HG03342 (cell line): ENCODE results near the gene GCSAM.

Experiments
- ATAC-seq: cut with Tn5 transposase; IDR thresholded peaks from one replicate; pipeline ENCODE4 v1.9.1; 2021; ENCODE audit warnings: mild to moderate bottlenecking, moderate library complexity; ENCODE audit not compliant: unreplicated experiment

GCSAM gene

DNA sequence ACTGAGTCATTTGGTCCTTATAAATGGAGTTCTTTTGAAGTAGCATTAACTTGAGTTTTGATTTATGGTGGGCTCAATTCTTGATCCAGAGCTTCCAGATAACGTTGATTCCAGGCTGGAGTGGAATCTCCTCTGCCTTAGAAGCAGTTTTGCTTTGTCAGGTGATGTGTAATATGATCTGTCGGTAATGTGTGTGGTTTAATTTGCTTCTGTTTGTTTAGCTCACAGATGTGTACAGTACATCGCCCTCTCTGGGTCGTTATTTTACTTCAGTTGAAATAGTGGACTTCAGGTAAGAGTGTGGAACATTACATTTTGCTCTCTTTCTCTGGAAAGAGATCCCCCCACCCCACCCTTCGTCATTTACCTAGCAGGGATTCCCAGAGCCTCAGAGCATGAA is 23.7 kb downstream of the GCSAM start:
- ATAC-seq = no peak

DNA sequence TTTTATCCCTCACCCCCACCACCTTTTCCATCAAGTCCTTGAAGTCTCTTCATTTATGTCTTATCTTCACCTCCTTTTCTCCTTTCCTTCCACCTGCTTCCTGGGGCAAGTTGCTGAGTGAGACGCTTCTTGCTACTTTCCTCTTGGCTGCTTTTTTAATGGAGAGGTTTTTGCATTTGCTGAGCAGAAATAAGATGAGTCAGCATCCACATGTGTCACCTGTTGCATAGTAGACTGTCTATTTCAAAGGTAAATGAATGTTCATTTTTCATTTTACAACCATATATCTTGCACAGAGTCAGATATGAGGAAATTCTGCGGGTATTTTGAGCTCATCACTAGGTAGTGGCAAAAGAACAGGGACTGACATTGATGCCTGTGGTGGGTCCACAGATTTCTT is 28.3 kb downstream of the GCSAM start:
- no peak for ATAC-seq

DNA sequence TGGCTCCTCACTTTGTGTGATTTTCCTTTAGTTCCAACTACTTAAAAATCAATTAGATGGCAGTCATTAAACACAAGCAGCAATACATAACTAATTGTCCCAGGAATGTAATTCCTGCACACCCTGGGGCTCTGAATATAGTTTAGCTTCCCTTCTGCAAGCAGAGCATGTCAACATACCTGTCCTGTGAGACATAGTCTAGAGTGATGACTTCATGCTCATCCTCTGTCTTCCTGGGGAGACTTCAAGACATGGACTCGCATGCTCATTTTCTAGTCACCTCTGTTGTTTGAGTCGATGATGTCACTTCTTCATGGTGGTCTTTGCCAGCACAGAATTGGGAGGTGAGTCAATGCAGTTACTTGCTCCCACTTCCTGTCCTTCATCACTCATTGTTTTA is 31.1 kb downstream of the GCSAM start:
- no peak for ATAC-seq

DNA sequence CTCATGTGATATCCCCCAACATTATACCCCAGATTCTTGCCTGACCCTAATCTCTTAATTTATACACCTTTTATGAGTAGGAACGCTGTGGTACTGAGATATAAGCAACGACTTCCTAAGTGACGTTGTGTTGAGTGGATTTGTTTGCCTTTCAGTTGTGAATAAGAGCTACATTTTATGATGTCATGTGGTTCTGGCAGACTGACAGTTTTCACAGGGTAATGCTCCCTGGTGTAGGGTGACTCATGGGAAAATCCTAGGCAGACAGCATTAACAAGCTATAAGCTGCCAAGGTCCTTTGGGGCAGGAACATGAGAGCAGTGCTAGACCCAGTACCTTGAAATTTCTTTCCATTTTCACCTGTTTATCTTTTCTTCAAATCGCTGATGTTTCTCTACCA is 35.7 kb downstream of the GCSAM start:
- ATAC-seq = no peak

DNA sequence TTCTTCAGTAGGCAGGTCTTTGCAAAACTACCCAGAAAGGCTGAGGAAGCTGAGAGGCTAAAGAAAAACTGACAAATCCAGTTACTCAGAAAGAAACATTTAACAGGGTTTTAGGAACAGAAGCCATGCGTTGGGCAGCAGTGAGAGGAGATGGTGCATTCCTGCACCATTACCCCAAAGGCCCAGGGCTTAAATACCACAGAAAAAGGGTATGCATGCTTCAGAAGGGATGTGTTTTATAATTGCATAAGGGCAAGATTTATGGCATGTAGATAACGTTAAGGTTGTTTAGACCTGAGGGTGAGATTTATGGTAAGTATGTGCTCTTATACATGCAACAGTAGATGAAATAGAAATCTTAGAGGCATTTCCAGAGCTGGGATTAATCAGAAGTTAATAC is 36.9 kb downstream of the GCSAM start:
- no peak for ATAC-seq

DNA sequence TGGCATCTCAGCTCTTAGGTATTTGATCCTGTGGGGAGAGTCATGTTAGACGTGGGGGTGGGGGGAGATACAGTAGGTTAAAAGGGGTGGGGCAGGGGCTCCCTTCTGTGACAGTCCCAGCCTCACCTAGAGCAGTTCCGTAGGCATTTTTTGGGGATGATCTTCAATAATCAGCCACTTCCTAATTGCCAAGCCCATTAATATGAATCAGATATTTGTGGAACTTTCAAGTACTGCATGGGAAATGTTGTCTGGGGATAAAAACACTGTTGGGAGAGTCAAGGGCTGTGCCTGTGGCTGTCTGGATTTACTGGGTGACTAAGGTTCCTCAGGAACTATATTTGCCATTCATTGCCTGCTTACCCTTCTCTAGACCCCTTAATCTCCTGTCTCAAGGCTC is 37.3 kb downstream of the GCSAM start:
- ATAC-seq = no peak

DNA sequence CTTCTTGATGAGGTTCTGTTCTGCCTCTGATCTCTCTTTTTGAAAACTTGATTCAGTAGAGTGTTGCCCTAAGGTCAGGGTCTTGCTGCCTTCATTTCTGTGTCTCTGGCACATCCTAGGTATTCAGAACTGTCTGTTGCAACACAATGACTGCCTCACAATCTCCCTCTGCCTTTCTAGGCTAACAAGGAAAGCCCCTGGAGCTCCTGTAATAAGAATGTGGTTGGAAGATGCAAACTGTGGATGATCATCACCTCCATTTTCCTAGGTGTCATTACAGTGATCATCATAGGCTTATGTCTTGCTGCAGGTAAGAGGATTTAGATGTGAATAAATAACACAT is 39.9 kb downstream of the GCSAM start:
- ATAC-seq = no peak

DNA sequence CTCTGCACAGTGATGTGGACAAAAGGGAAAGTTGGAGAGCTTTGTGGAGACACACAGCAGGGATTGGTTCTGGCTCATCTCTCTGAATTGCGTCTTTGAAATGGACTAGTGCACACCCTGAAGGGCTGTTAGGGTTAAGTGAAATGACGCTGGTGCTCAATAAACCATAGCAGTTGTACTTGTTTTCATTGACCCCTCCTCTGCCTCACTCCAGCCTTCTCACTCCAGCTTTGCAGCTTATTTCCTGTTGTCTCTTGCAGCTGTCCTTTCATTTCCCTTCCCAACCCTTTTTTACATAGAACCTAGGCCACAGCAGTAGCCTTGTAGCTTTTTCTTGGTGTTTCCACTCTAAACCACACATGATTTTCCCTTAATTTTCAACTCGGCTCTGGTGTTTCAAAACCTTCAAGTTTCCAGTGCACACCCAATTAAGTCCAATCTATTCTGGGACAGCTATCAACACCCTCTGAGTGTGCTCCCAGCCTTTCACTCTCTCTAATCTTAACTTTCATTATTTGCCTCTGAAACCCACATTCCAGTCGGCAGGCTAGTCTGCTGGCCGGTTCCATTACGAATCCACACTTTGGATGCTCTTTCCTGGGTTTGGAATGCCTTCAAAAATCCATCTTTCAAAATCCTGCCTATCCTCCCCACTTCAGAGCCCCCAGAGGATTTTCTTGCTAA is 40.4 kb downstream of the GCSAM start:
- ATAC-seq = peak; percentile 60

DNA sequence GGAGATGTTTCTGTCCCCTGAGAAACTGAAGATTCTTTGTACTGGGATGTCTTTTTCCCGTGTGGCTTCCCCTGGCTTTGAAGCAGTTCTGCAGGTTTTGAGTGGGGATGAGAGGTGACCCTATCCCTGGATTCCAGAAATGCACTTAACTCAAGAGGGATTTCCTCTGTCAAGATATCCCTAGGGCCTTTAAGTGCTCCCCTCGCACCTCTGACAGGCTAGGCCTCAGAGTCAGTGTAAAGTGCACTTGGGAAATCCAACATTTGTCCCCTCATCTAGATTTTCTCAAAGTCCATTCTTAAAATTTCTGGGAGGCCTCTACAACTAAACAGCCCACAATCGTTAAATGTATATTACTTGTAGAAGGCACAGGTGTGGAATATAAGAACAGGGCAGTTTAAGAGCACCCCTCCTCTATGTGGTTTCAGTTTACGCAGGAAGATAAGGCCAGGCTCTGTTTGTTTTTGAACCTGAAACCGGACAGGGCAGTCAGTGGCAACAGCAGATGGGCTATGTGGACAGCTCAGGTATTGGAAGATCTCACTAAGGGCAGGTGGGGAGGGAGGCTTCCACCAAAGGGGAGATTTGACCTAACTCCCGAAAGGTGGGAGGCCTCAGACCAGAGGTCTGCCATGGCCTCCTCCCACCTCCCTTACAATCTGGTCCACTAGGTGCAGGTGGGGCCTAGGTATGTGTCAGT is 42.0 kb downstream of the GCSAM start:
- ATAC-seq = no peak

DNA sequence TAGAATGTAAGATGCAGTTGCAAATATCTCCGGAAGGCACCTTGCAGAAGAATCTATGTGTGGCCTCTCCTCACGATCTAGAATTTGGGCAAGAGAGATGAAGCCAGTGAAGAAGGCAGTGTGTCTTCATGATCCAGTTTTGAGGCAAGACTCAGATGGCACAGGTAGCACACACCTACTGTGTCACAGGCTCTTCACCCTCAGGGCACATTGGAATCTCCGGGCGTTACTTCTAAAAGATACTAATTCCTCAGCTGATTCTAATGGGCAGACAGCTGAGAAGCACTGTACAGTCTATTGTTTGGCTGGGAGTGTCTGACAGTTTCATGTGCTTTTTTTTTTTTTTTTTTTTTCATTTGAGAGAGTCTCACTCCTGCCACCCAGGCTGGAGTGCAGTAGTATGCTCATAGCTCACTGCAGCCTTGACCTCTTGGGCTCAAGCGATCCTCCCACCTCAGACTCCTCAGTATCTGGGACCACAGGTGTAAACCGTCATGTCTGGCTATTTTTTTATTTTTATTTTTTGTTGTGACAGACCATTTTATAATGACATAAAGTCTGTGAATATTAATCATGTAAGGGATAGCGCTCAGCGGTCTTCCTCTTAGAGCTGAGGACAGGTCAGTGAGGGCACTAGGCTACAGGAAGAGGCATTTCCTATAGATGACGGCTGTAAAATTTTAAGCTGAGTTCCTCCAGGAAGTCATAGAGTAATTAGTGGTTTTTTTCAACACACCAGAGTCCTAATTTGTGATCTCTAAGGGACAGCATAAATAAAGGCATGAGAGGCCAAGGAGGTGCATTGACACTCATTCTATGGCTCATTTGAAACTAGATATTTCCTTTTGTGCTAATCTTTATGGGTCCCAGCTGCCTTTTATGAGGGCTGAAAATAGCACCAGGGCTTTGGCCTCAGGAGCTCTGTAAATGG is 42.8 kb downstream of the GCSAM start:
- ATAC-seq = no peak

DNA sequence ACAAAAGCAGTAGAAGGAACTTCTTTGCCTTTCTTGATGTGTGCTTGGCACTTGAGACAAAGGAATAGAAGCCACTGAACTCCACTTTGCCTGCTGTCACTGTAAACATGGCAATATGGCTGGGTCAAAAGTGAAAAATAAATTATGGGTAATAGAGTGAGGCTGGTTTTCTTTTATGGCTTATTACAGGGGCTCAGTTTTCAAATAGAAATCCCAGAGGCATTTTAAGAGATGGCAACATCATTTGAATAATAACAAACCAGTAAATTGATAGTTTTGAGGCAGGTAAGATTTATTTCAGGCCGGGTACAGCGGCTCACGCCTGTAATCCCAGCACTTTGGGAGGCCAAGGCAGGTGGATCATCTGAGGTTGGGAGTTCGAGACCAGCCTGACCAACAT is 44.1 kb downstream of the GCSAM start:
- ATAC-seq = no peak

DNA sequence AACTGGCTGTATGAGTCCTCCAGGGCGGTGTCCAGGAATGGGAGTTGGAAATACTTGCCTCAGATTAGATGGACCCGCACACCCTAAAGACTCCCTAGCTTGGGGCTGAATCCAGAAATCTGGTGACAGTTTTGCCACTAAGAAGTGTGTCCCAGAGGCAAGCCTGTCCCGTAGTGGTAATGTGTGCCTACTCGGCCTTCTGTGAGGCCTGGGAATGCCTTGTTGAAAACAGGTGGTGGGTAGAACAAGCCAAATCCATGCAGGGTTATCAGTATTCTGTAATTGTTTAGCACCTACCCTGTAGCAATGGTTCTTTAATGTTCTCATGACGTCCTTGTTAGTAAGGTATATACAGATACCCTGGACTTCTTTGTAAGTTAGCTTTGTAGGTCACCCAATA is 45.3 kb downstream of the GCSAM start:
- ATAC-seq = no peak

DNA sequence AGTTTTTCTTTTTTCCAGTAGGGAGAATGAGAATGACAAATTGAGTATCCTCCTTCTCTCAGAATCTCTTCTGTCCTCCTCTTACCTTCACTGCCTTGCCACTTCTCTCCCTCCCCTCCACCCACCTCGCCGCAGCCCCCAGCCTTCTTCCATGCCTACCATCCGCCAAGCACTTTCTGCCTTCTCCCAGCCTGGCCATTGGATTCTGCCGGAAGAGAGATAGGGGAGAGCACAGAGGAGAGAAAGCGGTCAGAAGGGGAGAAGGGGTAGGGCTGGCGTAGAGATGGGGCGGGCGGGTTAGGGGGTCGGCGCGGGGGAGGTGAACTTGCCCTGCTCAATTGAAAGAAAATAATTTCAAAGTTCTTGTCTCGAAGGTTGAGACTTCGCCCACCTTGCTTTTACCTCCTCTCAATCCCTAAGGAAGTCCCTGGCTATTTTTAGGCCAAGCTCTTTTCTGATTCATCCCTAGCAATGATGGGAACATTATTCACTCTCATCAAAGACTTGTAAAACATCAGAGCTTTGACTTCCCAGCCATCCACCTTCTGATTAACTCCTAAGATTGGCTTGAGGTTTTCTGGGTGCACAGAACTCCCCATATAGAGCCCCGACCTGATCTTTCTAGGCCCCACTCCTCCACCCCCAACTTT is 46.0 kb downstream of the GCSAM start:
- no peak for ATAC-seq

DNA sequence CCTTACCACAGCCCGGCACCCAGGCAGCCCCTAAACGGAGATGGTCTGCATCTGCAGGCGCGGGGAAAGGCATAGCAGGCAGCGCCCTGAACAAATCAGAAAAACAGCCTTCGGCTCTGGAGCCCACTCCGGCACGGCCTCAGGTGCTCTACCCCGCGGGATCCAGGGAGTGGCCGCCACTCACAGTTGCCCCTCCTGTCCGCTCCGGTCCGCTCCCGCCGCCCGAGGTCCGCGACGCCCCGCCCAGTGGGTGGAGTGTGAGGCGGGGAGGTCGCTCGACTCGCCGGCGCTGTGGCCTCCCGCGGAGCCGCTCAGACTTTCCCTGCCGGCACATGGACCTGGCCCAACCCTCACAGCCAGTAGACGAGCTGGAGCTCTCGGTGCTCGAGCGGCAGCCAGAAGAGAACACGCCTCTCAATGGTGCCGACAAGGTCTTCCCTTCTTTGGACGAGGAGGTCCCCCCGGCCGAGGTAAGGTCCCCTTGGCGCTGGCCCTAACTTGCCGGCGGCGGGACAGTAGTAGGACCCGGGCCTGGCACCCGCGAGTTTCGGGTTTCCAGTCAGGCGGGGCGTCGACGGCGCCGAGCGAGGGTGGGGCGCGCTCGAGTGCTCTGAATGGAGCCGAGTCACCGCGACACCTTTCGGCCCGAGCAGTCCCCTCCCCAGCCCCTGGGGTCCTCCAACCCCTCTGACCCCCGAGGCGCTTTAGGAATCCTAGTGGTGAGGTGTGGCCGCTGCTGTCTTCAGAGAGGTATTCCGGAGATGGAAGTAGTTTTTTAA is 46.8 kb downstream of the GCSAM start, which contains the start of gene C3orf52:
Gene C3orf52 (plus strand): TSS at position 314 of the 779 bp plus-strand sequence. CDS start 19 bp downstream, at position 333.
- ATAC-seq = peak; percentile 65

DNA sequence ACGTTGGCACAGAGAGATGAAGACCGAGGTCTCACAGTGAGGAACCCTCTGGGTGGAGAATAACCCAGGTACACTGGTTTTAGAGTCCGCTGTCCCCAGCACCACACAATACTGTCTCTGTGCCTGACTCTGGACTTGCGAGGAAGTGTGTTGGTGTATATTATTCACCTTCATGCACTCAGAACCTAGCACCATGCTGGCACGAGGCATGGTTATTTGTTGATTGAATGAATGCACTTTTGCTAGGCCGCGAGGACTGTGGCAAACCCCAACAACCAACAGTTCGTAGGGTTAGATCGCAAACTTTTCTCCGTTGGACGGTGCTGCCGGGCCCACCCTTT is 47.3 kb downstream of the GCSAM start:
- no peak for ATAC-seq

DNA sequence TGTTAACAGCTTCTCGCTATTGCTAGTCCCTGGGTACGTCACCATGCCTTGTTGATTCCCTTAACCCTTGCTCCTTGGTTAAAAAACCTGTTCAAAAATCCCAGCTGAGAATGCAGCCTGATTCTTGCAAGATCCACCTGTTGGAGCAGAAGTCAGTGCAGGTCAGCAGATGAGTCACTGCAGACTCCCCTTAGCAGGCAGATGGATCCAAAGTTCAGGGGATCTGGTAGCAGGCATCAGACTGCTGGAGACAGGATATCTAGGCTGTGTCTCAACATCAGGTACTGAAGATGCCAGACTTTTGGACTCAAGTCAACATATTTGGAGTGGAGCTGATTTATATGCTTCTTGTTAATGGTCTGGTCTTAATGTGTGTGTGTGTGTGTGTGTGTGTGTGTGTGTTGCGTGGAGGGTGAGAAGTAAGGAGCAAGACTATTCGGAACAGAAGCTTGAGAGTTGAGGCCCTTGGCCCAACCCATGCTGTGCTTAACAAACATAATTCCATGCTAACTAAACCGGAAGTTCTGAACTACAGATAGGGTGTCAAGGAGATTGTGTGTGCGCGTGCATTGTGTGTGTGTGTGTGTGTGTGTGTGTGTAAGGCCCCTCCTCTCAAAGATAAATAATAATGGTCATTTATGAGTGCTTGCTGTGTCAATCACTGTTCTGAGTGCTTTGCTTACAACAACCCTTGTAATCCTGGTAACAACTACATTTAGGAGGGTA is 47.9 kb downstream of the GCSAM start:
- no peak for ATAC-seq

DNA sequence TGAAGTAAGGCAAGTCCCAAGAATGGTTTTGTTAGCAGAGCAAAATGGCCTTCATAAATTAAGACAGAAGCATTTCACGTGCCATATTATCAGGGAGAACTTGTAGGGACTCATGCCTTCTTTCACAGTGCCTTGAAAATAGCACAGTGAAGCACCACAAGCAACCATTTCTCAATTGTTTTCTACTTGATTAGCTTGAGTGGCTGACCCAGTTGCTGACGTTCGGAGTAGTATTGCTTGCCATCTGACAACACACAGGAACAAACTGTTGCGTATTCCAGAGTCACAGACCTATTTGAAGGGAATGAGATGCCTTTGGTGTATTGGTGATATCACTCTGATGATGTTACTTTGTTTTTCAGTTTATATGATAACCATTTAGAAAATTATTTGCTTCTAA is 49.8 kb downstream of the GCSAM start:
- ATAC-seq = no peak

DNA sequence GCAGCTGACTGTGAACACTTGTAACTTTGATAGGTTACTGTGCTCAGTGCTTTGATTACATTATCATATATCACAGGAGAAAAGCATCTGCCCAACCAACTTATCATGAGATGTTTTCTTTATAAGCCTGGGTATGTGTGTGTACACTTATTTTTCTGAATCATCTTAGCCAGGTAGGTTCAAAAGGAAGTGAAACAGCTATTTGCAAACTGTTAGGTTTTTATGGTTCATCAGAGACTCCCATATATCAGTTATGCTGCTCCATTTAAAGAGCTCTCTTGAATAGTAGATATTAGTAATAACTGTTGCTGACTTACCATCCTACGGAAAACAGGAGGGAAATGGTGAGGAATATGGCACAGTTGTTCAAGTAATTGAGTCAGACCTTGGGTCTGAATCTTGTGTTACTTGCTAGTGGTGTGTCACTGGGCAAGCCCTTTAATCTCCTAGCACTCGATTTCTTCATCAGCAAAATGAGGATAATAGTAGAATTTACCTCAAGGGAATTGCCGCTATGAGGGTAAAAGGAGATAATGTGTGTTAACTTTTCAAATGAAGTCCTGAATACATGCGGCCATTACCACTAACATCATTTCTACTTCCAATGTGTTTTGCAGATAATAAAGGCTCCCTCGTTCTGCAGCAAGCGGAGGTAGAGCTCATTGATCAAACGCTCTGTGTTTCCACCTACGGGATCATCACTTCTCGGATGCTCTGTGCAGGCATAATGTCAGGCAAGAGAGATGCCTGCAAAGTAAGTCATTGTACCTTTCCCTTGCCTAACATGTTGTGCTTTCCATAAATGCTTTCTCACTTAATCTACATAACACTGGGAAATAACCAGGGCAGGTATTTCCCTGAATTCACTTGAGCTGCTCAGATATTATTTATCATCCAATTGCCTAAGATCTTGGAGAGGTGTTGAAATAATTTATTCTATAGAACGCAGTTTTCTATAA is 54.6 kb downstream of the GCSAM start:
- ATAC-seq = no peak
